ENCODE results near the gene SARS2. TPM values are rescaled to one million over a fixed set of nuclear protein-coding genes. Genes with fewer than 3 reads are reported as not detected.

Gene SARS2
- total RNA-seq, 2 donors from 2014 or later, result 23.3 to 57.5 TPM

GRCh38 chr19:38898788-38899446, 31.6 kb downstream of the SARS2 start:
- intact Hi-C loops (cut with DNase I), result loop anchor here (5.0 kb wide), 1 partner anchor 47 kb away; no protein-coding TSS in a partner anchor
- H3K9me3 ChIP-seq, result no peaks in the 10 kb centered on the region
- H3K4me1 ChIP-seq (replicated peaks), result peaks cover 4% of the 10 kb centered on the region
- DNase-seq (ENCODE audit: low spot score), result peak; percentile 13
- 3% methylated on average over 25 of the region's 25 CpGs for WGBS
- TF ChIP-seq POLR2A (IDR thresholded peaks at IDR 0.05) (no peak), CTCF (IDR thresholded peaks at IDR 0.05) (no peak), POLR2AphosphoS5 (IDR thresholded peaks at IDR 0.05) (no peak)
- H3K27me3 ChIP-seq (replicated peaks; ENCODE audit: insufficient read depth), result no peaks in the 10 kb centered on the region
- no peaks in the 10 kb centered on the region for H3K36me3 ChIP-seq
- H3K27ac ChIP-seq, result peak overlapping the region; percentile 84 to 87
- H3K4me3 ChIP-seq, result peak overlapping the region; percentile 76 to 84

GRCh38 chr19:38894968-38895367, 35.6 kb downstream of the SARS2 start:
- H3K27ac ChIP-seq, result no peak overlapping the region
- intact Hi-C loops (cut with DNase I), result loop anchor here (5.0 kb wide), 1 partner anchor 43 kb away; no protein-coding TSS in a partner anchor

GRCh38 chr19:38893341-38893771, 37.2 kb downstream of the SARS2 start:
- no peaks in the 10 kb centered on the region for H3K9me3 ChIP-seq
- 88% methylated on average over 14 of the region's 14 CpGs for WGBS
- DNase-seq (ENCODE audit: low spot score), result no peak
- intact Hi-C loops (cut with DNase I), result no loop called here
- H3K4me1 ChIP-seq (replicated peaks), result no peaks in the 10 kb centered on the region
- no peak overlapping the region for H3K27ac ChIP-seq
- H3K36me3 ChIP-seq, result peaks cover 5 to 9% of the 10 kb centered on the region in 2 donors
- H3K27me3 ChIP-seq (replicated peaks; ENCODE audit: insufficient read depth), result no peaks in the 10 kb centered on the region
- TF ChIP-seq POLR2AphosphoS5 (IDR thresholded peaks at IDR 0.05) (no peak), POLR2A (IDR thresholded peaks at IDR 0.05) (no peak), CTCF (IDR thresholded peaks at IDR 0.05) (no peak)
- no peak overlapping the region for H3K4me3 ChIP-seq

More at GRCh38 chr19:38894968-38895367, 35.6 kb downstream of the SARS2 start:
- TF ChIP-seq POLR2AphosphoS5 (IDR thresholded peaks at IDR 0.05) (no peak), CTCF (IDR thresholded peaks at IDR 0.05) (no peak), POLR2A (IDR thresholded peaks at IDR 0.05) (no peak)
- Histone ChIP-seq H3K4me3 (no peak overlapping the region), H3K36me3 (no peaks in the 10 kb centered on the region), H3K4me1 (replicated peaks) (no peaks in the 10 kb centered on the region), H3K9me3 (no peaks in the 10 kb centered on the region), H3K27me3 (replicated peaks; ENCODE audit: insufficient read depth) (no peaks in the 10 kb centered on the region)
- DNase-seq (ENCODE audit: low spot score), result no peak
- 71% methylated on average over 9 of the region's 9 CpGs for WGBS

GRCh38 chr19:38892841-38893240, 37.7 kb downstream of the SARS2 start:
- intact Hi-C loops (cut with DNase I), result no loop called here
- TF ChIP-seq CTCF (IDR thresholded peaks at IDR 0.05) (no peak), POLR2AphosphoS5 (IDR thresholded peaks at IDR 0.05) (no peak), POLR2A (IDR thresholded peaks at IDR 0.05) (no peak)
- Histone ChIP-seq H3K4me3 (no peak overlapping the region), H3K36me3 (peaks cover 5 to 9% of the 10 kb centered on the region in 2 donors), H3K4me1 (replicated peaks) (no peaks in the 10 kb centered on the region), H3K27me3 (replicated peaks; ENCODE audit: insufficient read depth) (no peaks in the 10 kb centered on the region), H3K27ac (no peak overlapping the region), H3K9me3 (no peaks in the 10 kb centered on the region)
- no peak for DNase-seq (ENCODE audit: low spot score)
- 73% methylated on average over 5 of the region's 5 CpGs for WGBS

GRCh38 chr19:38891771-38892170, 38.8 kb downstream of the SARS2 start:
- H3K4me1 ChIP-seq (replicated peaks), result no peaks in the 10 kb centered on the region
- no peak for TF ChIP-seq POLR2A (IDR thresholded peaks at IDR 0.05)
- no peak for TF ChIP-seq CTCF (IDR thresholded peaks at IDR 0.05)
- no peak for TF ChIP-seq POLR2AphosphoS5 (IDR thresholded peaks at IDR 0.05)
- no peak overlapping the region for H3K4me3 ChIP-seq
- H3K9me3 ChIP-seq, result no peaks in the 10 kb centered on the region
- peaks cover 5 to 9% of the 10 kb centered on the region in 2 donors for H3K36me3 ChIP-seq
- 85% methylated on average over 6 of the region's 6 CpGs for WGBS
- intact Hi-C loops (cut with DNase I), result no loop called here
- DNase-seq (ENCODE audit: low spot score), result no peak
- H3K27me3 ChIP-seq (replicated peaks; ENCODE audit: insufficient read depth), result no peaks in the 10 kb centered on the region
- no peak overlapping the region for H3K27ac ChIP-seq

Data from prostate gland (tissue), 2 donors.